NT2/D1 (cell line): Measurements from ENCODE around the gene CNR1.

Source experiments
- SUZ12 ChIP-seq: IDR thresholded peaks from 2 replicates; pipeline ENCODE4 v1.6.1; 2011; ENCODE audit not compliant: insufficient read length, insufficient read depth; ENCODE audit errors: extremely low read depth
- YY1 ChIP-seq: IDR thresholded peaks from 2 replicates; pipeline ENCODE4 v1.6.1; 2011; ENCODE audit not compliant: insufficient read length, insufficient read depth
- ZNF274 ChIP-seq: IDR thresholded peaks from 2 replicates; pipeline ENCODE4 v1.6.1; 2011; ENCODE audit warnings: mild to moderate bottlenecking, low read depth, low read length

DNA sequence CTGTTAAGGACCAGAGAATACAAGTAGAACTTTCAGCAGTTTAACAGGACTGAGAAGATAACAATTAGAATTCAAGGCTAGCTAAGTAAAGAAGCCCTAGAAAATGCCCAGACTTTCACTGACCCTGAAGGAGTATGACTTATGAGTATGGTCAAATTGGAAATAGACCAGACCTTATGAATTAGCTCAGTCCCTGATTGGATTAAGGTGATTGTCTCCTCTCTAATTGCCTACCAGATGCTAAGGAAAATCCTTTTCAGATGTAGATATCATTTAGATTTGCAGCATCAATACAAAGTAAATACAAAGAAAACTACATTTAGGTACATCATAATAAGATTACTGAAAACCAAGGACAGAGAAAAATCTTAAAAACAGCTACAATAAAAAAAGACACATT is 58.9 kb downstream of the CNR1 start:
- no peak for TF ChIP-seq ZNF274
- TF ChIP-seq YY1: no peak
- no peak for TF ChIP-seq SUZ12
